GM19324 (cell line): ENCODE results near the gene RTTN.
"Not testable (repeated sequence)": the region's sequence is repeated elsewhere in the genome, so short reads cannot be mapped to it uniquely, and the experiment has no call there.

Experiments
- ATAC-seq: cut with Tn5 transposase; IDR thresholded peaks from one replicate; pipeline ENCODE4 v1.9.1; 2021; ENCODE audit warnings: mild to moderate bottlenecking, moderate library complexity; ENCODE audit not compliant: unreplicated experiment, low FRiP score

RTTN gene

GRCh38 chr18:70154591-70155194, 50.8 kb downstream of the RTTN start:
- no peak for ATAC-seq

GRCh38 chr18:70151614-70152013, 53.9 kb downstream of the RTTN start:
- no peak for ATAC-seq

DNA sequence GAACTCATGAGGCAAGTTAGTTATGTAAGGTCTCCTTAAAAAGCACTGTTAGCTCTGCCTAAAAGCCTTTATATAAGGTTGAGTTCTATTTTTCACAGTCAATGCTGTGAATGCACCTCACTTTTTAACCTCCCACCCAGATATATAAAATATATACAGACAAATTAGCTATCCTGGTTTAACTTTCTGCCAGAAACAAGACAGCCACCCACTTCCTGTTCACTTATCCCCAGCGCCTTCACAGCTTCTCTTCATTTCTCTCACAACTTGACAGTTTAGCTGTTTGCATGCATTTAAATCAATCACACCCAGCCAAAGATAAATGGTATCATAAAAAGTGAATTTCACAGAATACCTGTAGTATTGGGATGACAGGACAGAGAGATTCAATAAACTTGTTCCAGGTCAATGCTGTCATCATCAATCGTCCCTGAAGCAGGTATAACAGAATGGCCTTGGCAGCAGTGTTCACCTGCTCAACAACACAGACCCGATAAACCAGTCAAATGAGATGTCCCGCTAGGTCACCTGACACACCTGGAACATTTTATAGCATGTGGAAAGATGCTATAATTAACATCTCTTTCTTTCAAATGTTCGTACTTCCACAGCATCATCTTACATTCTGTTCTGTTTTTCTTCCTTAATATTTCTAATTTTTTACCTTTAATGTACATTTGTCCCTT, 55.7 kb downstream of the RTTN start:
- ATAC-seq, result no peak

DNA sequence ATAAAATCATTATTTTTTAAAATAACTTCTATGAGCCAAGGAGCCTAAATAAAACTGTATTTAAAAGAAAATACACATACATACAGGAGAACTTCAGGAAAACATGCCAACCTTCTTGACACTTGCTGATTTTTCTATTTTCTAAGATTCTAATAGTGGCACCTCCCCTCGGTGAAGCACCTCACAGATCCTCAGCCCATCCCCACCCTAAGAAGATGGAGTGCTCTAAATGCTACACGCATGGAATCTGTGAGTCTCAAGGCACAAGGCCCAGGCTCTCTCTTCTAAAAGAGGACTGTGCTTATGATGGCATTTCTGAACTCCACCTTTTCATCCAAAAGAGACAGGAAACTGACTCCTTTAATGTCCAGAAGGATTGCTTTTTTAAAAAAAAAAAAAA, 56.3 kb downstream of the RTTN start:
- no peak for ATAC-seq

- no peak for ATAC-seq
These were observed 57.2 kb downstream of the RTTN start for GRCh38 chr18:70148039-70148938.

DNA sequence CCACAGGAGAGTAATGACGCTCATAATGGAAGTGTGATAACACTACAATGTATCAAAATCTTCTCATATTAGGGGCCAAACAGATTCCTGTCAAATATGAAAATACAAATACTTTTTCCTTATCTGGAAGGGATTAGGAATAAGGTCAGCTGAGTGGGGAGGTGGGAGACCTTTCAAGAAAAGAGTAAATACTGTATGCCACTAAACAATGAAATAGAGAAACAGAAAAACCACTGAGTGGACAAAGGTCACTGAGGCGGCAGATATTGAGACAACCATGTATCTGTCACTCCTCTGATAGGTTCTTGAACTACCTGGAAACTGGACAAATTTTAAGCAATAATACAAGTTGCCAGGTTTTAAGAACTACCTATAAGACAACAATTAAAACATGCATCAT, 59.3 kb downstream of the RTTN start:
- ATAC-seq, result no peak

DNA sequence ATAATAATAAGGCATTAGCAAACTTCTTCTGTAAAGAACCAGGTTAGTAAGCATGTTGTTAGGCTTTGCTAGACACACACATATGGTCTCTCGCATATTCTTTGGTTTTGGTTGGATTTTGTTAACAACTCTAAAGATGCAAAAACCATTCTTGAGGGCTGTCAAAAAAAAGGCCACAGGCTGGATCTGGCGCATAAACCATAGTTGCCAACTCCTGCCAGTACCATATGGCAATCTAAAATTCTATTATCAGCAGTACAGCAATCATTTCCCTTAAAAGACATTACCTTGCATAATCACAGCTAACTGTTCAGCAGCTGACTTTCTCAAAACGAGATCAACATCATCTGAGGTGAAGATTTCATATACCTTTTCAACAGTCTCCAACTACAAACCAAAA, 63.5 kb downstream of the RTTN start:
- no peak for ATAC-seq

DNA sequence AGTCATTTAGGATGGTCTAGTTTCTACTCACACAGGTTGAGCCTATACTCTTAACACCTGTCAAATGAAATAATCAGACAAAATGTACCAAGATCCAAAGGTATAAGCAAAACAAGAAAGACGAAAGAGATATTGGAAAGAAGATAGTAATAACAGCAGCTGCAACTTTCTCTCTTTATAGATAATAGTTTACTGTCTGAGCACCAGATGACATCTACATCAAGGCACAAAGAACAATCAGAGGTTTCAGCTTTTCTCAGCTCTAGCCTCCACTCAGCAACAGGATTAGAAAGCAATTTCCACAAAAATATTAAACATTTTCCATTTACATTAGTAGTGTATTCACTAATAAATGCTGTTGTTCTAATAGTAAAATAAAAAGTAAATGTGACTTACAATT, 66.3 kb downstream of the RTTN start:
- ATAC-seq, result no peak

GRCh38 chr18:70135604-70136003, 69.9 kb downstream of the RTTN start:
- ATAC-seq, result no peak

DNA sequence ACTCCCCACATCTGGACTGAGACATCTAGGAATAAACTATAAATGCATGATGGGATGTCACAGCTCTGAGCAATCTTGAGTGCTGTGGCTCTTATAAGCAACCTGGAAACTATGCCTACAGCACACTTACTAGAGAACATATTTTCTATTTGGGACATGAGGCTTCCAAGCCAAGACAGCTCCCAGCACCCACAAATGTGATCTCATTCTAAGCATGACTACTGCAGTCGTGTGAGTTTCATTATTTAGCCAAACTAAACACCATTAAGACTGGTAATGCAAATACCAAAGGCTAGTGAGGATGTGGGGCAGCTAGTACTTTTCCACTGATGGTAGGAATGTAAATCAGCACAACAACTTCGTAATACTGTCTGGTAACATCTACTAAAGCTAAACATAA, 72.5 kb downstream of the RTTN start:
- no peak for ATAC-seq

DNA sequence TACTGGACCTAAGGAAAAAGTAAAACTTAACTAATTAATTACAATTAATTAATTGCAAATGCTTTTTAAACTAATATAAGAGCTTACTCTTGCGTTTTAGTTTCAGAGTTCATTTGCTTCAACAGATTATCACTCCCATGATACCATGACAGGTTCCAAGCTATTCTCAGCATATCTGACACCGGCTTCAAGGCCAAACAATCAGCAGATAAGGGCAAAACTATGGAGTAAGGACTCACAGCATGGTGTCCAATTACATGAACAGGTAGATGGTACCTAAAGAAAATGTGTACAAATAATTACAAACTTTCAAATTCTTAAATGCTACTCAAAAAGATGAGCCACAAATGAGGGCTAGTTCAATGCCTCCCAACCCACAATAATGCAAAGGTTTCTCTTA, 77.2 kb downstream of the RTTN start:
- ATAC-seq, result no peak

- no peak for ATAC-seq
These were observed 78.1 kb downstream of the RTTN start for GRCh38 chr18:70127359-70127758.

DNA sequence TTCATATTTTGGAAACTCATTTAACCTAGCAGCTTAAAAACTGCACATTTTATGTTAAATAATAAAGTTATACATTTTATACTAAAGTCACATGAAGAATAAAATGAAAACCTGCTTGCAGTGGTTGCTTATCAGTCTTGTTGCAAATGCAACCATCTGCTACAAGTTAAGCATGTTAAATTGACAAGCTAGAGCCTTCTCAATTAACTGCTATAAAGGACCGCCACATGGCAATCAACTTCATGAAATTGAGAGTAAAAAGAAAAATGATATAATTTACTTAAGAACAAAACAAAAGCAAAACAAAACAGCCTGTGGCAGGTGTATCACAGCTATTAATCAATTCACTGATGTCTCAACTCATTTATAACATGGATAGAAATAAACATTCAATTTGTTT, 78.7 kb downstream of the RTTN start:
- ATAC-seq, result no peak

DNA sequence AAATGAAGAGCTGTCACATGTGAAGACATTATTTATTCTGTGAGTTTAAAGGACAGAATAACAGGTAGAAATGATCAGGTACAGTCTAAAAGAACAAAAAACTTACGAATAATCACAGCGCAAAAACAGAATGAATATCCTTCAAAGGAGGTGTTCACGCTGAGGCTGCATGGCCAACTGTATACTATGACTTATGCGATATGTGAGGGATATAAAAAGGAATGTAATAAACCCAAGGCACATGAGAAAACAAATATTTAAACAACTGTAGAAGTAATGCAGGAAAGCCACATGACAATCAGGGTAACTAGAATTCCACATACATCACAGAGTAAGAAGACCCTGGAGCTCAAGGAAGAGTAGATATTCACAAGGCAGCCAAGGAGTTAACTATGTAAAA, 81.3 kb downstream of the RTTN start:
- no peak for ATAC-seq

DNA sequence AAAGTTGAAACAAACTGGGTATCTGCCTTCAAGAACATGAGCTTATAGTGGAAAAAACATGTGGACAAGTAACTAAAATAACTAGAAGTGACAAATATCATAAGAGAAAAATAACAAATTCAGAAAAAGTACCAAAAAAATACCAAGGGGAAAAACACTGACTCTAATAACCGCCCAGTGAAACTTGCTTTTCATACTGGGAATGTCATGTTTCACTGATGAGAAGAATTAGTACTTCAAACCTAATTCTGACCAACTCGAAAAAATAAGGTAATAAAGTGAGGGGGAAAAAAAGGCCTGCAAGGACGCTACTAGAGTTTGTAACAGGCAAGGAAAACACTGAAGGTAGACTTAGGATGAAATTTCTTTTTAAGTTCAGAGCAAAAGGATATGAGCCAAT, 83.6 kb downstream of the RTTN start:
- ATAC-seq, result no peak

GRCh38 chr18:70116949-70117348, 88.5 kb downstream of the RTTN start:
- ATAC-seq, result no peak

GRCh38 chr18:70113511-70113910, 92.0 kb downstream of the RTTN start:
- ATAC-seq, result no peak

GRCh38 chr18:70110678-70111077, 94.8 kb downstream of the RTTN start:
- no peak for ATAC-seq

DNA sequence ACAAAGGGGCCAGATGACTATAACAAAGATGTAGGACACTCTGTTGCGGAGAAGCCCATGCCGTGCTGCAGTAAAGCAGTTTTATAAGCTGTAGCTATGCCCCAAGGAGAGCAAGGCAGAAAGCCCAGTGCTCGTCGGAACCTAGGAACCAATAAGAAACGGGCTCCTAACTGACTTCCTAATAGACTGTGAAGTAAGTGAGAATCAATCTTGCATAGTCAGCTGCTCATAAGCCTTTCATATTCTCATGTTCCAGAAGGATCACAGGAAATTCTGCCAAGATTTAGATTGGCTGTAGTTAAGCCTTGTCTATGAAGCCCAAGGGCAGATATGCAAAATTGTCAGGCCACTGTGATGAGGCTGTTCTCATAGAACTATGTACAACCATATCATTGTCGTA, 98.4 kb downstream of the RTTN start:
- no peak for ATAC-seq

GRCh38 chr18:70102854-70103253, 102.6 kb downstream of the RTTN start:
- ATAC-seq, result not testable (repeated sequence)

- ATAC-seq, result no peak
These were observed 115.6 kb downstream of the RTTN start for GRCh38 chr18:70089858-70090257.

- ATAC-seq, result no peak
These were observed 119.4 kb downstream of the RTTN start for GRCh38 chr18:70086085-70086484.
